DOHH2 (cell line): ENCODE results near the gene MBD1.

Experiments used
- H3F3A ChIP-seq: fragments of 200-600 bp; sonication (generic), shearing (Covaris generic); 2 replicates; pipeline ENCODE4 v1.6.0; 2016; ENCODE audit warnings: antibody characterized with exemption, mild to moderate bottlenecking; ENCODE audit not compliant: control insufficient read depth, insufficient read depth
- H3K27ac ChIP-seq: fragments of 200-600 bp; sonication (generic); 2 replicates; pipeline ENCODE4 v1.5.1; 2014; ENCODE audit warnings: low read depth, mild to moderate bottlenecking, low read length, moderate library complexity
- H3K27me3 ChIP-seq: fragments of 200-600 bp; sonication (generic); 2 replicates; pipeline ENCODE4 v1.6.1; 2014; ENCODE audit warnings: mild to moderate bottlenecking, low read length, mixed read lengths; ENCODE audit not compliant: control insufficient read depth
- H3K36me3 ChIP-seq: fragments of 200-600 bp; sonication (generic); 2 replicates; pipeline ENCODE4 v1.6.1; 2014; ENCODE audit warnings: mild to moderate bottlenecking, low read length, moderate library complexity, mixed read lengths; ENCODE audit not compliant: control insufficient read depth
- H3K4me1 ChIP-seq: fragments of 200-600 bp; sonication (generic); 2 replicates; pipeline ENCODE4 v1.6.1; 2014; ENCODE audit warnings: mild to moderate bottlenecking, low read length, mixed read lengths; ENCODE audit not compliant: control insufficient read depth
- H3K4me2 ChIP-seq: fragments of 200-600 bp; sonication (generic); 2 replicates; pipeline ENCODE4 v1.6.0; 2014; ENCODE audit warnings: mild to moderate bottlenecking, low read length, moderate library complexity
- H3K4me3 ChIP-seq: fragments of 200-600 bp; sonication (generic); 2 replicates; pipeline ENCODE4 v1.5.1; 2014; ENCODE audit warnings: mild to moderate bottlenecking, low read length, mixed read lengths
- H3K79me2 ChIP-seq: fragments of 200-600 bp; sonication (generic); 2 replicates; pipeline ENCODE4 v1.6.1; 2014; ENCODE audit warnings: mild to moderate bottlenecking, low read length, mixed read lengths; ENCODE audit not compliant: control insufficient read depth
- H3K9me2 ChIP-seq: fragments of 200-600 bp; sonication (generic); replicated peaks from 2 replicates; pipeline ENCODE4 v1.6.1; 2014; ENCODE audit warnings: mild to moderate bottlenecking, low read length, mixed read lengths; ENCODE audit not compliant: control insufficient read depth
- H3K9me3 ChIP-seq: fragments of 200-600 bp; sonication (generic); 2 replicates; pipeline ENCODE4 v1.6.1; 2014; ENCODE audit warnings: antibody characterized with exemption, low read length, mixed read lengths; ENCODE audit not compliant: control insufficient read depth, insufficient read depth
- H4K20me1 ChIP-seq: fragments of 200-600 bp; sonication (generic); 2 replicates; pipeline ENCODE4 v1.6.0; 2014; ENCODE audit warnings: low read depth, mild to moderate bottlenecking, antibody characterized with exemption, low read length, moderate library complexity; ENCODE audit not compliant: control insufficient read depth, insufficient read depth
- EZH2phosphoT487 ChIP-seq: fragments of 200-600 bp; sonication (generic); IDR thresholded peaks from 2 replicates; pipeline ENCODE4 v1.6.1; 2017; ENCODE audit warnings: borderline replicate concordance, mild to moderate bottlenecking, antibody characterized with exemption, low read length, moderate library complexity, mixed read lengths
- TF ChIP-seq, protein P1 (sequence below): fragments of 200-600 bp; sonication (generic); IDR thresholded peaks from one replicate; pipeline ENCODE4 v1.5.1; 2014; ENCODE audit warnings: antibody characterized with exemption, mild to moderate bottlenecking, low read depth, low read length; ENCODE audit not compliant: poor library complexity, severe bottlenecking

The MBD1 gene

GRCh38 chr18:50287028-50287440 is 5.7 kb upstream of the MBD1 start:
- Histone ChIP-seq H3K9me3 (no peaks in the 10 kb centered on the region), H3K4me3 (peak overlapping the region; percentile 99), H4K20me1 (peaks cover 8% of the 10 kb centered on the region; the same call in 1 of the 2 replicates), H3K27ac (peak overlapping the region; percentile 35), H3K79me2 (peaks cover 28% of the 10 kb centered on the region), H3K4me1 (peaks cover 14% of the 10 kb centered on the region), H3K4me2 (peak overlapping the region; percentile 89), H3K36me3 (peaks cover 51% of the 10 kb centered on the region), H3K9me2 (no peaks in the 10 kb centered on the region), H3K27me3 (no peaks in the 10 kb centered on the region), H3F3A (0 out of 2 replicates have a peak, but pooled peaks cover 2% of the 10 kb centered on the region)
- TF ChIP-seq, protein P1, sequence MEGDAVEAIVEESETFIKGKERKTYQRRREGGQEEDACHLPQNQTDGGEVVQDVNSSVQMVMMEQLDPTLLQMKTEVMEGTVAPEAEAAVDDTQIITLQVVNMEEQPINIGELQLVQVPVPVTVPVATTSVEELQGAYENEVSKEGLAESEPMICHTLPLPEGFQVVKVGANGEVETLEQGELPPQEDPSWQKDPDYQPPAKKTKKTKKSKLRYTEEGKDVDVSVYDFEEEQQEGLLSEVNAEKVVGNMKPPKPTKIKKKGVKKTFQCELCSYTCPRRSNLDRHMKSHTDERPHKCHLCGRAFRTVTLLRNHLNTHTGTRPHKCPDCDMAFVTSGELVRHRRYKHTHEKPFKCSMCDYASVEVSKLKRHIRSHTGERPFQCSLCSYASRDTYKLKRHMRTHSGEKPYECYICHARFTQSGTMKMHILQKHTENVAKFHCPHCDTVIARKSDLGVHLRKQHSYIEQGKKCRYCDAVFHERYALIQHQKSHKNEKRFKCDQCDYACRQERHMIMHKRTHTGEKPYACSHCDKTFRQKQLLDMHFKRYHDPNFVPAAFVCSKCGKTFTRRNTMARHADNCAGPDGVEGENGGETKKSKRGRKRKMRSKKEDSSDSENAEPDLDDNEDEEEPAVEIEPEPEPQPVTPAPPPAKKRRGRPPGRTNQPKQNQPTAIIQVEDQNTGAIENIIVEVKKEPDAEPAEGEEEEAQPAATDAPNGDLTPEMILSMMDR: no peak
- TF ChIP-seq EZH2phosphoT487: no peak

GRCh38 chr18:50286391-50287027 is 5.2 kb upstream of the MBD1 start:
- H4K20me1 ChIP-seq: peaks cover 8% of the 10 kb centered on the region; the same call in 1 of the 2 replicates
- H3K9me3 ChIP-seq: no peaks in the 10 kb centered on the region
- H3K4me2 ChIP-seq: peak overlapping the region; percentile 89
- no peak overlapping the region for H3K27ac ChIP-seq
- TF ChIP-seq, protein P1: no peak
- TF ChIP-seq EZH2phosphoT487: no peak
- no peaks in the 10 kb centered on the region for H3K27me3 ChIP-seq
- peaks cover 55% of the 10 kb centered on the region for H3K36me3 ChIP-seq
- H3K9me2 ChIP-seq: no peaks in the 10 kb centered on the region
- 0 out of 2 replicates have a peak, but pooled peaks cover 2% of the 10 kb centered on the region for H3F3A ChIP-seq
- peaks cover 29% of the 10 kb centered on the region for H3K79me2 ChIP-seq
- H3K4me1 ChIP-seq: peaks cover 17% of the 10 kb centered on the region
- peak overlapping the region; percentile 99 for H3K4me3 ChIP-seq

GRCh38 chr18:50285631-50286321 is 4.5 kb upstream of the MBD1 start:
- Histone ChIP-seq H3K9me3 (no peaks in the 10 kb centered on the region), H3K27me3 (no peaks in the 10 kb centered on the region), H4K20me1 (peaks cover 8% of the 10 kb centered on the region; the same call in 1 of the 2 replicates), H3K4me2 (peak overlapping the region; percentile 89), H3K27ac (no peak overlapping the region), H3K4me3 (peak overlapping the region; percentile 99), H3F3A (0 out of 2 replicates have a peak, but pooled peaks cover 2% of the 10 kb centered on the region), H3K9me2 (no peaks in the 10 kb centered on the region), H3K36me3 (peaks cover 59% of the 10 kb centered on the region), H3K4me1 (peaks cover 17% of the 10 kb centered on the region), H3K79me2 (peaks cover 34% of the 10 kb centered on the region)
- TF ChIP-seq EZH2phosphoT487: no peak
- TF ChIP-seq, protein P1: no peak
